ENCODE results near the gene CBLN3.
A peak's percentile ranks its signal among the peaks of the same experiment; 100 is the strongest.

Gene CBLN3

GRCh38 chr14:24427537-24428508 lies 1.6 kb downstream of the CBLN3 start:
- peaks cover 28% of the 10 kb centered on the region for H3K79me2 ChIP-seq (ENCODE audit: insufficient read depth, low read length)
- no peak overlapping the region for H3K4me2 ChIP-seq (ENCODE audit: insufficient read depth, low read length)
- TF ChIP-seq, protein P1, sequence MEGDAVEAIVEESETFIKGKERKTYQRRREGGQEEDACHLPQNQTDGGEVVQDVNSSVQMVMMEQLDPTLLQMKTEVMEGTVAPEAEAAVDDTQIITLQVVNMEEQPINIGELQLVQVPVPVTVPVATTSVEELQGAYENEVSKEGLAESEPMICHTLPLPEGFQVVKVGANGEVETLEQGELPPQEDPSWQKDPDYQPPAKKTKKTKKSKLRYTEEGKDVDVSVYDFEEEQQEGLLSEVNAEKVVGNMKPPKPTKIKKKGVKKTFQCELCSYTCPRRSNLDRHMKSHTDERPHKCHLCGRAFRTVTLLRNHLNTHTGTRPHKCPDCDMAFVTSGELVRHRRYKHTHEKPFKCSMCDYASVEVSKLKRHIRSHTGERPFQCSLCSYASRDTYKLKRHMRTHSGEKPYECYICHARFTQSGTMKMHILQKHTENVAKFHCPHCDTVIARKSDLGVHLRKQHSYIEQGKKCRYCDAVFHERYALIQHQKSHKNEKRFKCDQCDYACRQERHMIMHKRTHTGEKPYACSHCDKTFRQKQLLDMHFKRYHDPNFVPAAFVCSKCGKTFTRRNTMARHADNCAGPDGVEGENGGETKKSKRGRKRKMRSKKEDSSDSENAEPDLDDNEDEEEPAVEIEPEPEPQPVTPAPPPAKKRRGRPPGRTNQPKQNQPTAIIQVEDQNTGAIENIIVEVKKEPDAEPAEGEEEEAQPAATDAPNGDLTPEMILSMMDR (IDR thresholded peaks at IDR 0.05; ENCODE audit: borderline replicate concordance, extremely low read depth, low read length, poor library complexity, severe bottlenecking) = no peak
- TF ChIP-seq EZH2 (IDR thresholded peaks at IDR 0.05; ENCODE audit: borderline replicate concordance, low read depth, low read length, severe bottlenecking) = no peak
- peak overlapping the region; percentile 94; the same call in 1 of the 2 replicates for H3K9ac ChIP-seq (ENCODE audit: low read depth, low read length)
- H4K20me1 ChIP-seq (ENCODE audit: insufficient read depth, low read length) = peaks cover 24% of the 10 kb centered on the region
- no peak for DNase-seq
- H3K4me1 ChIP-seq (ENCODE audit: insufficient read depth, low read length) = peaks cover 50% of the 10 kb centered on the region
- H3K36me3 ChIP-seq (ENCODE audit: insufficient read depth, low read length) = peaks cover 23% of the 10 kb centered on the region
- peaks cover 5% of the 10 kb centered on the region for H3K27me3 ChIP-seq (ENCODE audit: insufficient read depth, low read length, poor library complexity)
- no peak for ATAC-seq (ENCODE audit: insufficient read depth, low read depth)
- H3K9me3 ChIP-seq (ENCODE audit: insufficient read depth, low read length, severe bottlenecking) = no peaks in the 10 kb centered on the region
- H3K4me3 ChIP-seq (ENCODE audit: low read depth in 1 of 2, low read length in 2 of 2) = no peak overlapping the region
- H2AFZ ChIP-seq (ENCODE audit: low read depth, low read length) = no peak overlapping the region
- no peak overlapping the region for H3K27ac ChIP-seq (ENCODE audit: low read length)

GRCh38 chr14:24426912-24427536 lies 2.4 kb downstream of the CBLN3 start:
- Histone ChIP-seq H3K9me3 (ENCODE audit: insufficient read depth, low read length, severe bottlenecking) (no peaks in the 10 kb centered on the region), H3K4me2 (ENCODE audit: insufficient read depth, low read length) (no peak overlapping the region), H3K4me1 (ENCODE audit: insufficient read depth, low read length) (peaks cover 55% of the 10 kb centered on the region), H3K79me2 (ENCODE audit: insufficient read depth, low read length) (peaks cover 28% of the 10 kb centered on the region), H3K27me3 (ENCODE audit: insufficient read depth, low read length, poor library complexity) (peaks cover 5% of the 10 kb centered on the region), H3K9ac (ENCODE audit: low read depth, low read length) (no peak overlapping the region), H3K36me3 (ENCODE audit: insufficient read depth, low read length) (peaks cover 15% of the 10 kb centered on the region), H3K27ac (ENCODE audit: low read length) (no peak overlapping the region), H3K4me3 (ENCODE audit: low read depth in 1 of 2, low read length in 2 of 2) (no peak overlapping the region), H2AFZ (ENCODE audit: low read depth, low read length) (no peak overlapping the region), H4K20me1 (ENCODE audit: insufficient read depth, low read length) (peaks cover 17% of the 10 kb centered on the region)
- DNase-seq (no peak), ATAC-seq (ENCODE audit: insufficient read depth, low read depth) (no peak)
- TF ChIP-seq, protein P1 (IDR thresholded peaks at IDR 0.05; ENCODE audit: borderline replicate concordance, extremely low read depth, low read length, poor library complexity, severe bottlenecking) = no peak
- TF ChIP-seq EZH2 (IDR thresholded peaks at IDR 0.05; ENCODE audit: borderline replicate concordance, low read depth, low read length, severe bottlenecking) = no peak

DNA sequence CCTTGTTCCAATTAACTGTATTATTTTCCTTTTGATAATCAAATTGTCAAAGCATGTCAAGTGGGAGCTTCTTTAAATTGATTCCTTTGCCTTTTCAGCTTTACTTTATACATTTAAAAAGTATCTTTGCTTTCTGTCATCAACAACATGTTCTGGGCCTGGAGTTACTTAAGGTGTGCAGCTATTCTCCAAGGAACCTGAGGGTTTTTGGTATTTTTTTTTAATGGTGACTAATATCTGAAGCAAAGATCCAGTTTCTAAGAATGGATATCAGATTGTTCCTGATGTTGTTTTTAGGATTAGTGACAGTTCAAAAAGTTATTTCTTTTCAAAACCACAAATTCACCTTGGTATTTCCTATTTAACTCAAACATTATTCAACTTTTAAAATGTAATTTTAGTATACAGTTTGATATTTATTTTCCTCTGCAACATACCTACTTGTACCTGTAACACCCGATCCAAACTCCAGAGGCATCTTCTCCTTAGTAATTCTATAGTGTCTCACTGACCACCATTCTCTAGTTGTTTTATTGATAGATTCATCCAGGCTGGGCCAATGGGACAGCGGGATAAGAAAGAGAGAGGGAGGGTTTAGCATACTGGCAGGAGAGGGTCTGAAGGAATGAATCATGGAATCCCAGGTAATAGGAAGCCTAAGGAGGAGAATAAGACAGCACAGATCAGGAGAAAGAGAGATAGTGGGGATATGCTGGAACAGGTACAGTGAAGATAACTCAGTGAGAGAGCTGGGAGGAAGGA lies 3.1 kb downstream of the CBLN3 start:
- DNase-seq (no peak), ATAC-seq (ENCODE audit: insufficient read depth, low read depth) (no peak)
- Histone ChIP-seq H3K4me1 (ENCODE audit: insufficient read depth, low read length) (peaks cover 51% of the 10 kb centered on the region), H3K9ac (ENCODE audit: low read depth, low read length) (no peak overlapping the region), H3K79me2 (ENCODE audit: insufficient read depth, low read length) (peaks cover 23% of the 10 kb centered on the region), H3K4me2 (ENCODE audit: insufficient read depth, low read length) (no peak overlapping the region), H3K36me3 (ENCODE audit: insufficient read depth, low read length) (peaks cover 8% of the 10 kb centered on the region; the same call in 1 of the 2 replicates), H4K20me1 (ENCODE audit: insufficient read depth, low read length) (peaks cover 10% of the 10 kb centered on the region), H3K9me3 (ENCODE audit: insufficient read depth, low read length, severe bottlenecking) (no peaks in the 10 kb centered on the region), H3K27ac (ENCODE audit: low read length) (no peak overlapping the region), H3K27me3 (ENCODE audit: insufficient read depth, low read length, poor library complexity) (peaks cover 5% of the 10 kb centered on the region), H2AFZ (ENCODE audit: low read depth, low read length) (no peak overlapping the region), H3K4me3 (ENCODE audit: low read depth in 1 of 2, low read length in 2 of 2) (no peak overlapping the region)
- TF ChIP-seq, protein P1 (IDR thresholded peaks at IDR 0.05; ENCODE audit: borderline replicate concordance, extremely low read depth, low read length, poor library complexity, severe bottlenecking) = no peak
- no peak for TF ChIP-seq EZH2 (IDR thresholded peaks at IDR 0.05; ENCODE audit: borderline replicate concordance, low read depth, low read length, severe bottlenecking)

All from DND-41 (cell line).